Activated T-helper 2 cell treated with anti-CD3 and anti-CD28 coated beads, Interferon-gamma antibody, Interleukin-2, Interleukin-4, amounts not matched to agents 10 μg/mL and 5 μg/mL and 100 μg/mL, durations not matched to agents 14 hours and 24 hours and 36 hours (primary cell): ENCODE data around the gene FAM200B. TPM values are rescaled to one million over a fixed set of nuclear protein-coding genes. Genes with fewer than 3 reads are reported as not detected.

ENCODE experiments used
- DNase-seq: peaks from one replicate; pipeline ENCODE4 v3.0.0; 2021; ENCODE audit warnings: low spot score
- H3K27ac Mint-ChIP-seq: one replicate; pipeline ENCODE4 v1.8.0; 2021; ENCODE audit warnings: mixed read lengths
- H3K27me3 Mint-ChIP-seq: one replicate; pipeline ENCODE4 v1.8.0; 2021; ENCODE audit warnings: low read depth, mixed read lengths
- H3K36me3 Mint-ChIP-seq: one replicate; pipeline ENCODE4 v1.8.0; 2021; ENCODE audit warnings: low read depth, mixed read lengths
- H3K4me1 Mint-ChIP-seq: one replicate; pipeline ENCODE4 v1.8.0; 2021; ENCODE audit warnings: low read depth, mixed read lengths
- H3K4me3 Mint-ChIP-seq: one replicate; pipeline ENCODE4 v1.8.0; 2021; ENCODE audit warnings: low read depth, mild to moderate bottlenecking, moderate library complexity, mixed read lengths
- H3K9me3 Mint-ChIP-seq: one replicate; pipeline ENCODE4 v1.8.0; 2021; ENCODE audit warnings: mixed read lengths
- intact Hi-C: fragments of 100-400 bp; cut with micrococcal nuclease; formaldehyde crosslinking; loops from one replicate; pipeline ENCODE4 v1.15.1; 2023
- total RNA-seq: library from RNA; stranded (reverse); gene quantifications from 2 replicates; pipeline ENCODE4 v1.2.3, GENCODE V29; 2022

FAM200B gene
- total RNA-seq, 1 donor from 2014 or later, result 6.8 TPM

DNA sequence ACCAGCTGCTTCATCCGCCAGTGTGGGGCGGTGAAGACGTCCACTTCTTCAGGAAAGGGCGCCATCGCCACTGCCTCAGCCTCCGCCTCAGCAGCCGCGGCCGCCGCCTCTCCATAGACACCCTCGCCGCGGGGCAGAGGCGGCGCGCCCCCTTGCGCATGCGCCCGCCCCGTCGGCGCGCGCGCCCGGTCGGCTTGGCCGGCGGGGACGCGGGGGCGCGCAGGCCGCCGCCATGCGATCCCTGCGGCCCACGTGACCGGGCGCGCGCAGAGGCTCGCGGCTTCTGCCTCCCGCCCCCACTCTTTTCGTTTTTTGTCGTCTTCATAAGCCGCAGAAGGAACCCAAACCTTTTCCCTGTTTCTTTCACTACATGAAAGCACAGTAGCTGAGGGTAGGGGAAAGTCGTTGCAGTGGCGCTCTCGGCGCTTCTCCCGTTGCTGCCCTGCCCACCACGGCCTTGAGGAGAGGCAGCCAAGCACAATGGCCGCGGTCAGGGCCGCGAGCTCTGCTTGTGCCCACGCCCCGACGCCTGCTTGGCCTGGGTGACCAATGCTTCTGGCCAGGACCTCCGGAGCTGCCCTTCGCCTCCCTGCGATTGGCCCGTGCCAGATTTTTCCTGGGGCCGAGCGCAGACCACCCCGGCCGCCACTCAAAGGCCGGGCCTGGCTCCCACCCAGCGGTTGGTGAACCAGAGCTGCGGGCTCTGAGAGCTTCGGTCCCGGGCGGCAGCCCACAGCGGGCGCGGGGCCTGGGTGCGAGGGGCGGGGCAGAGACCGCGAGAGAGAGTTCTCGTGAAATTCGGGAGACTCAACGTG, 26.2 kb upstream of the FAM200B start, which contains the start of gene FBXL5:
FBXL5 (minus strand) TSS at position 135 of the 815 bp plus-strand sequence; CDS start at position 65, 70 bp downstream.
- H3K4me1 Mint-ChIP-seq, result peaks cover 51% of the 10 kb centered on the region
- H3K4me3 Mint-ChIP-seq, result peak within 1 kb of the TSS; percentile 93
- H3K27ac Mint-ChIP-seq, result peak within 1 kb of the TSS; percentile 96
- no peaks in the 10 kb centered on the region for H3K27me3 Mint-ChIP-seq
- peak; percentile 81 for DNase-seq
- no peaks in the 10 kb centered on the region for H3K9me3 Mint-ChIP-seq
- intact Hi-C loops, result loop anchor here (1.0 to 10.0 kb wide), 6 partner anchors 26 to 653 kb away; partner anchors contain the start of genes CD38, CPEB2, FAM200B and TAPT1
- peaks cover 23% of the 10 kb centered on the region for H3K36me3 Mint-ChIP-seq

DNA sequence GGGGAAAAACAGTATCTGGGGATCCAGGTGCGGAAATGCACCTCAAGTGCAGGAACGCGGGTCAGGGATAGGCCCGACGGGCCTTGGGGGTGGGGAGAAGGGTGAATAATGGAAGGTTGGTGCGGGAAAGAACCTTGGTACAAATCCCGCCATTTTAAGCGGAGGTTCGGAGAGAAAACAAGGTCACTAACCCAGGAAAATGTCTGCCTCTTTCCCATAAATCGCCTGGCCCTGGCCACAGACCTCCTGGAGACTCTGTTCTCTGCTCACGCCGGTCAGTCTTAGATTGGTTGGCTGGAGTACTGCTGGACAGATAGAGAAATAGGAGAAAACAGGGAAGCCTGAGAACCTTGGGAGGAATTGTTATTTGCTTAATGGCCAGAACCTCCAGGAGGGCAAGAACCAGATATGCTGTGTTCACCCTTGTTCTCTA, 25.6 kb upstream of the FAM200B start:
- Mint-ChIP-seq H3K4me1 (peaks cover 47% of the 10 kb centered on the region), H3K9me3 (no peaks in the 10 kb centered on the region), H3K36me3 (peaks cover 24% of the 10 kb centered on the region), H3K27me3 (no peaks in the 10 kb centered on the region), H3K4me3 (peak overlapping the region; percentile 87), H3K27ac (peak overlapping the region; percentile 89)
- intact Hi-C loops, result loop anchor here (5.0 to 10.0 kb wide), 2 partner anchors 141 to 569 kb away; partner anchors contain the start of gene TAPT1
- DNase-seq, result no peak

DNA sequence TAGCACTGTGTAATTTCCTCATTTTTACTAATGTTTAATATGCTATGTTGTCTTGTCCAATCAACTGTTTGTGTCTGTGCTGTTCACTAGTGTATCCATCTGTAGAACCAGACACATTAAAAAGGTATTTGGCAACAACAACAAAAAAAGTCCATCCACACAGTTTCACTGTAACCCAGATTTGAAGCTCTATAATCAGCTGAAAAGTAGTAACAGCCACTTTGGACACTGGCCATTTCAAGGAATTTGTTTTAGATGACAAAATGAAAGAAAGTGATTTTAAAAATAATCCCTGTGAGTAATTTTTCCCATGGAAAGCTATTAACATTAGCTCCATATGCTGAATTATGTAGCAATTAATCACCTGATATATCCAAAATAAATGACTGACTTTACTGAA, 24.3 kb upstream of the FAM200B start:
- H3K36me3 Mint-ChIP-seq, result peaks cover 21% of the 10 kb centered on the region
- H3K27ac Mint-ChIP-seq, result no peak overlapping the region
- H3K4me3 Mint-ChIP-seq, result no peak overlapping the region
- intact Hi-C loops, result loop anchor here (5.0 to 10.0 kb wide), 2 partner anchors 140 to 567 kb away; partner anchors contain the start of gene TAPT1
- peaks cover 37% of the 10 kb centered on the region for H3K4me1 Mint-ChIP-seq
- no peaks in the 10 kb centered on the region for H3K9me3 Mint-ChIP-seq
- DNase-seq, result no peak
- H3K27me3 Mint-ChIP-seq, result no peaks in the 10 kb centered on the region

DNA sequence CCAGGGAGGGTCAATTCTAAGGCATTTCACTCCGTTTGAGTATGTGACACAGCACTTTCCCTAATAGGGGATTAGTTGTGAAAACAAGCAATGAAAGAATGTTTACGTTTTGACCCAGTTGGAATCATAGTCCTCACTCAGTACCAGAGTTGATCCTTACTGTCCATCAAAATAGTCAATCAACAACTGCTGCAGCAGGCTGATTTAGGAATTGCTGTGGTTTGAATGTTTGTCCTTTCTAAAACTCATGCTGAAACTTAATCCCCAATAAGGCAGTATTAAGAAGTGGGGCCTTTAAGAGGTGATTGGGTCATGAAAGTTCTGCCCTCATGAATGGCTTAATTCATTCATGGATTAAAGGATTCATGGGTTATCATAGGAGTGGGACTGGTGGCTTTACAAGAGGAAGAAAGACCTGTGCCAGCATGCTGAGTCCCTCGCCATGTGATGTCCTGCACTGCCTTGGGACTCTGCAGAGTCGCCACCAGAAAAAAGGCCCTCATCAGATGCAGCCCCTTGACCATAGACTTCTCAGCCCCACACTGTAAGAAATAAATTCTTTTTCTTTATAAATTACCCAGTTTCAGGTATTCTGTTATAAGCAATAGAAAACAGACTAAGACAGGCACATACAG, 23.4 kb upstream of the FAM200B start:
- intact Hi-C loops, result loop anchor here (5.0 to 10.0 kb wide), 2 partner anchors 139 to 567 kb away; partner anchors contain the start of gene TAPT1
- Mint-ChIP-seq H3K4me1 (peaks cover 29% of the 10 kb centered on the region), H3K27ac (no peak overlapping the region), H3K4me3 (no peak overlapping the region), H3K27me3 (no peaks in the 10 kb centered on the region), H3K36me3 (peaks cover 21% of the 10 kb centered on the region), H3K9me3 (no peaks in the 10 kb centered on the region)
- no peak for DNase-seq

DNA sequence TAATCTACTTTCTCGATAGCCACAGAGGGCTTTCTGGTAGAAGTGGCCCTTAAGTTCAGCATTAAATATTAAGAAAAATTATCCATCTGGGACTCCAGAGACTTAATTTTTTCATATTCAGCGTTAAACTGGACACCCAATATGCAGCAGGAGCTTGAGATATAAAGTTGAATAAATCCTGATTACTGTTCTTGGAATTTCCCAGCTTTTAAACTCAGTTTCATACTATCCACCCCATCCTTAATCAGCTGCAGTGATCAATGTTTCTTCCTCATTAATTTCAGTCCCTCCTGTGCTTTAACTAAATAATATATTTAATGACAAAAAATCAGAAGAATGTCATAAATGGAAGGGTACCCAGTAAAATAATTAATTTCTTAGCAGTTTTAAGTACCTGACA, 22.8 kb upstream of the FAM200B start:
- Mint-ChIP-seq H3K9me3 (no peaks in the 10 kb centered on the region), H3K4me1 (peaks cover 24% of the 10 kb centered on the region), H3K36me3 (peaks cover 21% of the 10 kb centered on the region), H3K27ac (no peak overlapping the region), H3K4me3 (no peak overlapping the region), H3K27me3 (no peaks in the 10 kb centered on the region)
- intact Hi-C loops, result loop anchor here (5.0 to 10.0 kb wide), 2 partner anchors 139 to 566 kb away; partner anchors contain the start of gene TAPT1
- DNase-seq, result no peak

DNA sequence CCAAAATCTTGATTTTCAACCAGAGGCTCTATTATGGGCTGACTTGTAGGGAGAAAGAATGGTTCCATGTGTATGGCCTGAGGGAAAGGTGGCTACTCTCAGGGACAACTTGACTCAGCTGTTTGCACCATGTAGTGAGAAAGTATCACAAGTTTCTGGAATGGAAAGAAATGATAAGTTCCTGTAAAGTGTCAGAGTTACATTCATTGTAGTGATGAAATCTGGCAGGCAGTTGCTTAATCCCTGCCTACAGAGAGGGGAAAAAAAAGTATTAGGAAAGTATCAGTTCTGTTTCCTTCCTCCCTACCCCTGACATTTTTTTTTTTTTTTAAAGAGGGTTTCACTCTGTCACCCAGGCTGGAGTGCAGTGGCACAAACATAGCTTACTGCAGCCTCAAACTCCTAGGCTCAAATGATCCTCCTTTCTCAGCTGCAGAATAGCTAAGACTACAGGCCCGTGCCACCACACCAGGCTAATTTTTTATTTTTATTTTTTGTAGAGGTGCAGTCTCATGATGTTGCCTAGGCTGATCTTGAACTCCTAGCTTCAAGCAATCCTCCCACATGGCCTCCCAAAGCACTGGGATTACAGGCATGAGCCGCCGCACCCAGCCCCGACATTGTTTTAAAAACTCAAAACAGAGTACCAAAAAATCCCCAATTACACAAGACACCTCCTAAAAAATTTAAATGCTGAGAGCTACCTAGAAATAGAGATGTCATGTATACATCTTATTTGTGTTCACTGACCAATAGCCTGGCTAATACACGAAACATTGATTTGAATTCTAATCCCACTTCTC, 21.7 kb upstream of the FAM200B start:
- no peak for DNase-seq
- Mint-ChIP-seq H3K36me3 (peaks cover 17% of the 10 kb centered on the region), H3K27me3 (no peaks in the 10 kb centered on the region), H3K27ac (peak overlapping the region; percentile 42), H3K4me3 (no peak overlapping the region), H3K4me1 (peaks cover 23% of the 10 kb centered on the region), H3K9me3 (no peaks in the 10 kb centered on the region)
- intact Hi-C loops, result loop anchor here (5.0 to 10.0 kb wide), 2 partner anchors 137 to 565 kb away; partner anchors contain the start of gene TAPT1

DNA sequence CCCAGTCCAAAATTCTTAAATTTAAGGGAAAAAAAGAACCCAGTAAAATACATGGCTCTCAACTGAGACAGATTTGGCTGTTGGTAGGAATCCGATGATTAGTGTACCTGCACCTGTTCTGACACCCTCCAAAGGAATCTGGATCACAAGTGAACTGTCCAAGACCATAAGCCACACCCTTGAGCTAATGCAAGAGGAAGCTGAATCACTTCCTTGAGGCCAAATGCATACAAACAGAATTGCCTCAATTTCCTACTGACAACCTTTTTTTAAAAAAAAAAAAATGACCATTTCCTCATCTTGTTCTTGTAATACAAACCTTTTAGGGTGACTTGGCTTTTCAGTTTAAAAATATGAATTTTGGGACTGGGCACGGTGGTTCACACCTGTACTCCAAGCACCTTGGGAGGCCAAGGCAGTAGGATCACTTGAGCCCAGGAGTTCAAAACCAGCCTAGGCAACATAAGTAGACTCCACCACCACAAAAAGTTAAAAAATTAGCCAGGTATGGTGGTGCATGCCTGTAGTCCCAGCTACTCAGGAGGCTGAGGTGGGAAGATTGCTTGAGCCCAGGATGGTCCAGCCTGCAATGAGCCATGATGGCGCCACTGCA, 15.8 kb upstream of the FAM200B start:
- no peak for DNase-seq
- intact Hi-C loops, result no loop called here
- H3K4me3 Mint-ChIP-seq, result no peak overlapping the region
- peaks cover 36% of the 10 kb centered on the region for H3K36me3 Mint-ChIP-seq
- H3K9me3 Mint-ChIP-seq, result no peaks in the 10 kb centered on the region
- H3K4me1 Mint-ChIP-seq, result peaks cover 29% of the 10 kb centered on the region
- peak overlapping the region; percentile 11 for H3K27ac Mint-ChIP-seq
- H3K27me3 Mint-ChIP-seq, result no peaks in the 10 kb centered on the region

DNA sequence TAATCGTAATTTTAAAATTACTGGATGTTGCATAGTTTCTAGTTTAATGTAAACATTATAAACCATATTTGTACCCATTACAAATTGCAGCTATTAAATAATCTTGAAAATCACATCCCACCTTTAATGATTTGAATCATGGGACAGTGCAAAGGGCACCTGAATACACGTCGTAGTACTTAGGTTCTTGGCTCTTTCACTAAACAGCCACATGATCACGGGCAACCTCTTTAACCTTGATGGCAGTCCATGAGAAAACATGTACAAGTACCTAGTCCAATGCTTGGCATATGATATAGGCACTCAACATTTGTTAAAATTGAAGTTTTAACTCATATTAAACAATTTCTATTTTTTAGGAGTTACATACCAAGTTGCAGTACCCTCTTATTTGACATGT, 14.6 kb upstream of the FAM200B start:
- Mint-ChIP-seq H3K4me3 (no peak overlapping the region), H3K36me3 (peaks cover 46% of the 10 kb centered on the region), H3K4me1 (peaks cover 36% of the 10 kb centered on the region), H3K27me3 (no peaks in the 10 kb centered on the region), H3K9me3 (no peaks in the 10 kb centered on the region), H3K27ac (no peak overlapping the region)
- intact Hi-C loops, result no loop called here
- DNase-seq, result no peak

DNA sequence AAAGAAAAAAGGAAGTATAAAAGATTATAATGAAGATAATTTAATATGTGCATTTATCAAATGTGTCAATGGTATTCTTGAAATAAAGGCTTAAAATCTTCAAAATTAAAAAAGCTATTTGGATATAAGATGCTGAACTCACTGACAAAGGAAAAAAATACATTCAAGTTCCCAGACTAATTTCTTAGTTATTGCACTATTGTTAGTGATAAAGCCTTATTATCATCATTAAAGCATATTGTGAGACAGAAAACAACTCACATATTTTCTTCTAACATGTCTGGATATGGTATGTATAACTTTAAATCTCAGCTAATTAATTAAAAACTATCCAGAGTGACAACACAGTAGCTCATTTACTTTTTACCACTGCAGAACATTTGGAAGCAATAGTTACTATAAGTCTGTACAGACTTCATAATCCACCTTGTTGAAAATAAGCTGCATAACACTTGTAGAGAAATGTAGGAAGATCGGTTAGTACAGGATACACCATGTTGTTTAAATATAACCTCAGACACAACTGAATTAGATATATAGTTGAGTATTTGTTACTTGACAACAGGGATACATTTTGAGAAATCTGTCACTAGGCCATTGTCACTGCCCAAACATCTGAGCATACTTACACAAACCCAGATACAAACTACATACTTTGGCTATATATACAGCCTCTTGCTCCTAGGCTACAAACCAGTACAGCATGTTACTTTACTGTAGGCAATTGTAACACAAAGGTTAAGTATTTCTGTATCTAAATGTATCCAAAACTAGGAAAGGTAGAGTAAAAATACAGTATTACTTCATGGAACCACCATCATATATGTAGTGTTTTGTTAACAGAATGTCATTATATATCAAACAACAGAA, 12.8 kb upstream of the FAM200B start:
- no peaks in the 10 kb centered on the region for H3K27me3 Mint-ChIP-seq
- H3K4me3 Mint-ChIP-seq, result no peak overlapping the region
- H3K27ac Mint-ChIP-seq, result no peak overlapping the region
- peaks cover 36% of the 10 kb centered on the region for H3K4me1 Mint-ChIP-seq
- no peaks in the 10 kb centered on the region for H3K9me3 Mint-ChIP-seq
- H3K36me3 Mint-ChIP-seq, result peaks cover 52% of the 10 kb centered on the region
- no peak for DNase-seq
- intact Hi-C loops, result no loop called here

DNA sequence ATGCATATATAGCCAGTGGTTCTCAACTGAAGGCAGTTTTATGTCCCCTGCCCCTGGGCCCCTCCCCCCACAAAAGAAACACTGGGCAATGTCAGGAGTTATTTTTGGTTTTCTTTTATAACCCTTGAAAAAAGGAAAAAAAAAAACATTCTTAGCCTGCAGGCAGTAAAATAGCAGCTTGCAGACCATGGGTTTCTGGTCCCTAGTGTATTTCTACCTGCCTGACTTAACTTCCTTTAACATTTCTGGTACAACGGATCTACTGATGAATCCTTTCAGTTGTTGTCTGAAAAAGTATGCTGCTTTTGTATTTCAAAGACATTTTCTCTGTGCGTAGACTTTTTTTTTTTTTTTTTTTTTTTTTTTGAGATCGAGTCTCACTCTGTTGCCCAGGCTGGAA, 11.1 kb upstream of the FAM200B start:
- Mint-ChIP-seq H3K4me1 (peaks cover 30% of the 10 kb centered on the region), H3K4me3 (no peak overlapping the region), H3K27me3 (no peaks in the 10 kb centered on the region), H3K27ac (no peak overlapping the region), H3K9me3 (no peaks in the 10 kb centered on the region), H3K36me3 (peaks cover 51% of the 10 kb centered on the region)
- DNase-seq, result no peak
- intact Hi-C loops, result no loop called here

DNA sequence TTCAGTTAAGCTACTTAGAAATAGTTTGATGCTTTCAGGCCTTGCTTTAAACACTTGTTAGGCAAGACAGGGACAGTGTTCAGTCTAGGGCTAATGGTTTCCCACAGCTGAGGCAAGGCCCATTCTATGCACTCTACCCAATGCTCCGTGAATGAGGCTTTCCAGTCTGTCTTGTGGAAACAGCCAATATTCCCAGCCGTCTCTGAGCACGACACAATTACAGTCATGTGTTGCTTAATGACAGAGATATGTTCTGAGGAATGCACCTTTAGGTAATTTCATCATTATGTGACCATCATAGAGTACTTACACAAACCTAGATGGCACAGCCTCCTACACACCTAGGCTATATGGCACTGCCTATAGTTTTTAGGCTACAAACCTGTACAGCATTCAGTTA, 9.5 kb upstream of the FAM200B start:
- Mint-ChIP-seq H3K4me1 (peaks cover 26% of the 10 kb centered on the region), H3K4me3 (no peak overlapping the region), H3K27ac (no peak overlapping the region), H3K27me3 (no peaks in the 10 kb centered on the region), H3K9me3 (no peaks in the 10 kb centered on the region), H3K36me3 (peaks cover 38% of the 10 kb centered on the region)
- intact Hi-C loops, result no loop called here
- no peak for DNase-seq
